GM18505 (cell line): ENCODE results near the gene PPP3R2.

ENCODE experiments used
- ATAC-seq: cut with Tn5 transposase; IDR thresholded peaks from one replicate; pipeline ENCODE4 v1.9.1; 2021; ENCODE audit not compliant: unreplicated experiment
- POLR2A ChIP-seq: IDR thresholded peaks from 4 replicates; pipeline ENCODE4 v1.6.1; 2011; ENCODE audit warnings: borderline replicate concordance; ENCODE audit not compliant: insufficient read depth, insufficient read length; ENCODE audit errors: extremely low read depth

Gene PPP3R2, protein sequence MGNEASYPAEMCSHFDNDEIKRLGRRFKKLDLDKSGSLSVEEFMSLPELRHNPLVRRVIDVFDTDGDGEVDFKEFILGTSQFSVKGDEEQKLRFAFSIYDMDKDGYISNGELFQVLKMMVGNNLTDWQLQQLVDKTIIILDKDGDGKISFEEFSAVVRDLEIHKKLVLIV

DNA sequence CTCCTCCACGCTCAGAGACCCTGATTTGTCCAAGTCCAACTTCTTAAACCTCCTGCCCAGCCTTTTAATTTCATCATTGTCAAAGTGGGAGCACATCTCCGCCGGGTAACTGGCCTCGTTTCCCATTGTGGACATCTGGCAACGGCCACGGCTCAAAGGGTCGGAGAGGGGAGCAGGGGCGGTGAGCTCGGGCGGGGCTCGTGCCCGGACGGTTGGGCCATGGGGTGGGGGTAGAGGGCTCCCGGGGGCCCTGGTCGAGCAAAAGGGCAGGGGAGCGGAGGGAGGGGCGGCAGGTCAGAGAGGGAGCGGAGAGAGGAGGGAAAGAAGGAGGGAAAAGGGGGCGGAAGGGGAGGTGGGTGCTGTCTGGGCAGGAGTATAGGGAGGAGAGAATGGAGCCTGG lies at the start of gene PPP3R2:
Gene PPP3R2, minus strand, starts transcription at position 174 of the 400 bp plus-strand sequence. Its CDS starts 48 bp downstream, at position 126.
- no peak for TF ChIP-seq POLR2A
- no peak for ATAC-seq

DNA sequence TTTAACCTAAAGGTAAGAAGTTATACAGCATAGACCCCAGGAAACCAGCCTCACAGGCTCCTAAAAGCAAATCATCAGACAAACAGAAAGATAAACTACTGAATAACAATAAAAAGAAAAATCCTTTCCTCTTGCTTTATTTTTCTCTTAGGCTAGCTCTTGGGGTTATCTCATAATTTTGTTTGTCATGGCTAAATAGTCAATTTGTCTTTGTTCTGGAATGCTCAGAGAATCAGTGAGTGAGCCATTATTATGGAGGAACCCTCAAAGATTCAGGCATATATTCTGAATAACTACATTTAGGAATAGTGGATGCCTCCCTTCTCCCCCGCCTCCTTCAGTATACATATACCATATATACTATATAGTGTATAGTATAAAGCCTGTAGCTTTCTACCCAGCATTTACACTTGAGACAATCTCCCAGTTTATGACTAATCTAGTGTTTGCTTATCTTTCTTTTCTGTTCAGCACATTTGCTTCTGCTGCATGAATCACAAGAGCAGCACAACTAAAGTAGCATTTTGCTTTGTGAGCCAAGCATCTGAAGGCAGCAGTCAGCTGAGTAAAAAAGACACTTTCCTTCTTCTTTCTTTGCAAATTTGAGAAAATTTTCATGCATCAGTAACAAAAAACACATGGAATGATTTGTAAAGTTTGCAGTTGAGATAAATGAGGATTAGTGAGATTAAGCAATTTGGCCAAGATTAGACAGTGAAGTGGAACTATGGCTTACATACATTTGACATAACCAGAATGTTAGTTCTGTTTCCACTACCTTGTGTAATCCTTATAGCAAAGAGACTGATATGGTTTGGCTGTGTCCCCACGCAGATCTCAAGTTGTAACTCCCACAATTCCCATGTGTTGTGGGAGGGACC lies 45.3 kb upstream of the PPP3R2 start:
- no peak for ATAC-seq
- no peak for TF ChIP-seq POLR2A

DNA sequence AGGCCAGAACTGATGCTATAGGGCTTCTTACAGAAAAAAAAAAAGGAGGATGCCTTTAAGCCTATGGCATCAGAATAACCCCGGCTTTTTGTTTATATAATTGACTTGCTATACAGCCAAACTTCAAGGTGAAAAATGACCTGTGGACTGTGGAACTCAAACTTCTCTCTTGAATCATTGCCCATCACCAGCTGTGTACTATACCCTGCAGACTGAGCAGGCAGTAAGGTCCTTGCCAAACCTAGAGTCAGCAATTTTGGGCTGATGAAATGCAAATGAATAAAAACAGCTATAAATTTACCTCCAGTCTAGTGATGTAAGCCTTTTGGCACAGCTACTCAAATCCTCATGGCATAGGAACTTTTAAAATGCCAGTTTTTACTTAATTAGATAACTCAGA lies 44.5 kb upstream of the PPP3R2 start:
- ATAC-seq, result no peak
- TF ChIP-seq POLR2A, result no peak

DNA sequence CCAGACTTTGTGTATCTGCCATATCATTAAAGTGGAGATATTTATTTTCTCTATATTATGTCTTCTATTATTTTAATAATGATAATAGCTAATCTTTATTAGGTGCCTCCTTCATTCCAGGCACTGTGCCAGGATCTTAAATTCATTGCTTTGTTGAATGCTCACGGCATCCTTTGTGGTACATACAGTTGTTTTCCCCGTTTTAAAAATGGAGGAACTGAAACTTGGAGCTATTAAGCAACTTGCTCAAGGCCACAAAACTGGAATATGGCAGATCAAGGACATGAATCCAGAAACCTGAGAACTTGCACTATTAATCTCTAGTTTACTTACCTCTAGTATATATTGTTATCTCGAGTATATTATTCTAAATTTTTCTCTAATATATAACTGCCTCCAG lies 41.5 kb upstream of the PPP3R2 start:
- no peak for TF ChIP-seq POLR2A
- no peak for ATAC-seq

DNA sequence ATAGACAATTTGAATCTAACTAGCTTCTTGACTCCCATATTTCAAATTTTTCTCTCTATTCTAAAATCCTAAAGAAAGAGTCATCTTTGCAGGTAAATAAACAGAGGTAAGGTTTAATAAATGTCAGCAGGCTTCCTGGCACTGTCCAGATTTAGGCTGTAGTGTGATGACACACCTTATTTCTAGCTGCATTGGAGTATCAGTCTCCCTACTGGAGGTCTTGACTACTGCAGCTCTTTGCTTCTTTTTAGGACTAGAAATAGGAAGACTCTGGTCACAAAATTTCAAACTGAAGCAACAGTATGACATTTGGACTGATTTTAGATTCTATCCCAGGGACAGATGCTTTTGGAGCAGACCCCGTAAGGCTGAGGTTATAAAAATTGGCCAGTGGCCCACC lies 40.7 kb upstream of the PPP3R2 start:
- no peak for TF ChIP-seq POLR2A
- no peak for ATAC-seq

DNA sequence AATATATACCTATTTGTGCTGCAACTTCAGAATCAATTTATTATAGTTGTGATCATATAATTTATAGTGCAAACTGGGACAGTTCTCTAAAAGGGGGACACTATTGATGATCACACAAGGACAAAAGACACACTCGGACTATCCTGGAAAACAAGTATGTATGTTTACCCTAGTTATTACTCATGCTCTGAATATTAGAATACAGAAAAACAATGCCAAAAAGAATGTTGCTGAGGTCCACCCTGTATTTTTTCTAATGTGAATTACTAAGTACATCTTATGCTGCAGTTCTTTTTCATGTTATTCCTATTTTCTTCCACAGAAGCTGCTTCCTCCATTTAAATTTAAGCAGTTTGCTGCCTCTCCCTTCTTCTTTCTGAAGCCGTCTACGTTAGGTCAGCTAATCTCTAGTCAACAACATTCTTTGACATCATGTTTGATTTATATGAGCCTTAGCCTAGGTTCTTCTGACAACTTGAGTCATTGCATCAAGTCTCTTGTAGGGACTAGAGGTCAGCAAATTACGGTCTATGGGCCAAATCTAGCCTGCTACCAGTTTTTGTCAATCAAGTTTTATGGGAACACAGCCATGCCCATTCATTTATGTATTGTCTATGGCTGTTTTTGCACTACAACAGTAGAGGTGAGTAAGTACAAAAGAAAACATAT lies 40.1 kb upstream of the PPP3R2 start:
- ATAC-seq, result no peak
- TF ChIP-seq POLR2A, result no peak

DNA sequence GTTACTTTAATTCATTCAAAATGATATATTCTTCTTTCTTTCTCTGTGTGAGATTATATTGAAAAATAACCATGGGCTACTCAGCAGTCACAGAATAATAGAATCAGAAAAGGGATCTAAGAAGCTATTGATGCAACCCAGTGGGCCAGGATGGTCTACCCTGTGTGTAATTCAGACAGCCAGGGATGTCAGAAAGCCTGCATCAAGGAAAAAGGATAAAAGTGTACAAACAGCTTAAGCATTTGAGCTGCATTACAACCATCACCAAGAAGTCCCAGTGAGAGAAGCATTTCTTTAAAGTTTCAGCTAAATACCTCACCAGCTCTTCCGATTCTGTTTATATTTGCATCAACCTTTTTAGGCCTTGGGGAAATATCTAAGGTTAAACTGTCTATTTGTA lies 37.8 kb upstream of the PPP3R2 start:
- no peak for TF ChIP-seq POLR2A

DNA sequence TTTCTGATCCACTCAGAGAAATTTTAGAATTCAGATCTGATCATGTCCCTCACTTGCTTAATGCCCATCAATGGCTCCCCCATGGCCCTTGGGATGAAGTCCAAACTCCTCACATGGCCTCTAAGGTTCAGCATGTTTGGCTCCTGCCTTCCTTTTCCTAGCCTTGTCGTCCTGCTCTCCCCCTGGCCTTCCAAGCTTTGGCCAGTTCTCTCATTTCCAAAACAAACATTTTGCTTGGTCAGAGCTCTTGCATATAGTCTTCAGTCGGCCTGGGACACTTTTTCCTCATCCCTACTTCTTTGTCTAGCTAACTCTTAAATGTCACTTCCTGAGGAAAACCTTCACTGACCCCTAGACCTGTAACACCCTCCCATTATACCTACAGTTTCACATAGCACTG lies 37.1 kb upstream of the PPP3R2 start:
- ATAC-seq, result no peak
- no peak for TF ChIP-seq POLR2A

More for the DNA sequence above, 37.8 kb upstream of the PPP3R2 start:
- ATAC-seq, result no peak

DNA sequence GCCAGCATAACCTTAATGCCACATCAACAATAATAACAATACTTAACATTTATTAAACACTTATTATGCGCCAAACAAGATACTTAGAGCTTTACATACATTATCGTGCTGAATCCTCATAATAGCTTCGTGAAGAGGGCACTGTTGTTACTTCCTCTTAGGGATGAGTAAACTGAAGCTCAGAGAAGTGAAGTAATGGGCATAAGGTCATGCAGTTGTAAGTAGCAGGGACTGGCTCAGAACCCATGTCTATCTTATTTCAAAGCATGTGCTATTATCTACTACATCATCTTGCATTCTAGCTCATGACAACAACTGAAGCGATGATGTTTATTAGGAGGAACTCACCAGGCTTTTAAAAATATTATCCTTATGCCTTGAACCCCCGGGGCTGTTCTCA lies 34.9 kb upstream of the PPP3R2 start:
- ATAC-seq, result no peak
- TF ChIP-seq POLR2A, result no peak

DNA sequence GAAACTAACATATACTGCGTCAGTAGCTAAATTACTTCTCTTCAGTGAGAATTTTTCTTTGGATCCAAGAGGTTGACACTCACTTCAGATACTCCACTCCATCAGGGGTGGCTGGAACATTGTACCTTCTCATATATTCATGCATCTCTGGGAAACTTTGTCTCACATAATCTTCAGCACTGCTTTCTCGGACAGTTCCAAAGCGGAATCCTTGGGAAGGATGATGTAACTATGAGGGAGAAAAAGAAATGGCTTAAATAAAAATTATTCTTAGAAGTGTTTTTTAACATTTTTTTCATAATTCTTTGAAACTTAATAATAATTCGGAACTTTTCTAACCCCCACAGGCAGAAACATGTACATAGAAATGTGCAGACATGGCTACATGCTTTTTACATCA lies 33.4 kb upstream of the PPP3R2 start:
- TF ChIP-seq POLR2A, result no peak
- ATAC-seq, result no peak

DNA sequence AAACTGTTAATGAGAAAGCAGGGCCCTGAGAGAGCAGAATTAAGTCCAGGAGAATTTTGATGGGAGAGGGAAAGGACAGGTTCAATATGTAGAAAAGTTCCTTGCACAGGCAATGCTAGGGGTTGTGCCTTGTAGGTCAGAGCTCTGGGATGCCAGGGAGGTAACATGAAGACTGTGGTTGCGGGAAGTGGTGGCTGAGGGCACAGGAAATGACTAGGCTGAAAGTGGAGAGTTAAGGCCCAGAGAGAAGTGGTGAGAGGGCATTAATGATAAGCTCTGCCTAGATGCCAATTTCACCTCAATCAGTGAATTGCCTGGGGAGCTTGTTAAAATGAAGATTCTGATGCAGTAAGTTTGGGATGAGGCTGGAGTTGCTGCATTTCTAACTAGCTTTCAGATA lies 31.5 kb upstream of the PPP3R2 start:
- no peak for ATAC-seq
- TF ChIP-seq POLR2A, result no peak

DNA sequence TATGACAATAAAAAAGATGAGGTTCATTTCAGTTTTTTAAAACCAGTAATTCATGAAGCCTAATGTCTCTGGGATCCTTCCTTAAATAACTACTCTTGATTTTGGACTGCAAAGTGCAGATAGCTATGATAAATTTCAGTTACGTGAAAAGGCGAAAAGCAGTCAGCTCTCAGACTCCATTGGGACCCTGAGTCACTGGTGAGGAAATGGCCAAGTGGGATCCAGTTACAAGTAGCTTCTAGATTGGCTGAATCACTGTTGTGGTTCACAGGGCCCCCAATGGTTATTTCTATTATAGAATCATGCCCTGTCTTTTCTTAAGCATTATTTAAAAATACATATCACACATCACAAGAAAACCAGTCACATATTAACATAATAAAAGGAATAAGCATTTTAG lies 31.1 kb upstream of the PPP3R2 start:
- TF ChIP-seq POLR2A, result no peak
- ATAC-seq, result no peak

DNA sequence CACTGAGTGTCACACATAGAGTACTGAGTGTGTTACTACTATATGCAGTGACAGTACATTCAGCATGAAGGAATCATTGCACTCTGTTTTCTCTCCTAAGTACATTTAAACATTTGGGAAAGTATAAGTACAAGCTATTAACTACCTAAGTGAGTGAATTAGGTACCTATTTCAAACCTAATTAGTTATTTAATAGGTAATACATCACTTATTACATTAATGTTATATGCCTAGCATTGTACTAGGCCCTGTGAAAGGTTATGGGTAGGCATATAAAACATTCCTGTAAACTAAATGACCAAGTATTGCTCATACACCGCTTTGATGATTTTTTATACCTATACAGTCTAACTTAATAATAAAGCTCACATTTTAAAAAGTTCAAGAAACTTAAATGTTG lies 25.7 kb upstream of the PPP3R2 start:
- no peak for ATAC-seq

DNA sequence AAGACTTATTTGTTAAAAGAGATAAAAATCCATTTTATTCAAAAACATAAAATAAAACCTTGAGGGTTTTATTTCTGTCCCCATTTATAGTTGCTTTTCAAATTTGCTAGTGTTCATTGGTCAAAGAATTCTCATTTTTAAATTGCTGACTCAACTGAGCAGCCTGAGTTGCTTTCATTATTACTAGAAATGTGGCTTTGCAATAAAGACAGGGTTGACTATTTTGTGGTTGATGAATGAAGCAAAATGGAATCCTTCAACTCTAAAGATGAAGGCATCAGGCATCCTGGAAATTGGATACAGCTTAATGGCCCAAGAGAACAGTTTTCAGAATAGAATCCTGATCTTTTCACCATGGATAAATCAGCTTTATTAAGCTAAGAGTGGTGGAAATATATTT lies 23.9 kb upstream of the PPP3R2 start:
- no peak for ATAC-seq
- no peak for TF ChIP-seq POLR2A

More for the DNA sequence above, 25.7 kb upstream of the PPP3R2 start:
- no peak for TF ChIP-seq POLR2A
